HEK293 (cell line): Measurements from ENCODE around the gene CDKN3.

Experiments used
- CTCF ChIA-PET: fragments of 350-600 bp; formaldehyde crosslinking; extraction: SDS; loops from one replicate; lab custom pipeline; 2021; ENCODE audit warnings: antibody characterized with exemption; lab: Yijun Ruan, JAX
- POLR2A ChIA-PET: fragments of 300-600 bp; formaldehyde crosslinking; extraction: SDS; loops from one replicate; lab custom pipeline; 2020; ENCODE audit warnings: antibody characterized with exemption, inconsistent platforms; lab: Yijun Ruan, JAX
- H3K27ac ChIP-seq: fragments of 200-500 bp; sonication (Bioruptor generic); 2 replicates; pipeline ENCODE4 v1.5.1; 2014; ENCODE audit warnings: low read depth, low read length, control low read depth, inconsistent platforms; ENCODE audit errors: extremely low read depth
- H3K36me3 ChIP-seq, 2 experiments: fragments of 200-500 bp in 1 of 2; sonication (Bioruptor generic) in 1 of 2; 1 replicate in 1 of 2; 2 replicates in 1 of 2; pipeline ENCODE4 v1.5.1; 2014 to 2017; ENCODE audit warnings: inconsistent platforms in 2 of 2, low read length in 2 of 2; ENCODE audit not compliant: control insufficient read depth in 2 of 2, insufficient read depth in 1 of 2
- H3K4me1 ChIP-seq: fragments of 200-500 bp; sonication (Bioruptor generic); 2 replicates; pipeline ENCODE4 v1.5.1; 2014; ENCODE audit warnings: mild to moderate bottlenecking, low read length, inconsistent platforms; ENCODE audit not compliant: control insufficient read depth, insufficient read depth
- H3K4me3 ChIP-seq: 2 replicates; pipeline ENCODE4 v1.5.1; 2011; ENCODE audit warnings: low read depth, mild to moderate bottlenecking, control low read depth, low read length, moderate library complexity
- H3K9me3 ChIP-seq: fragments of 200-500 bp; sonication (Bioruptor generic); 2 replicates; pipeline ENCODE4 v1.5.1; 2014; ENCODE audit warnings: low read depth, low read length, inconsistent platforms; ENCODE audit not compliant: control insufficient read depth, insufficient read depth
- EGR2 ChIP-seq: fragments of 450-650 bp; formaldehyde crosslinking; IDR thresholded peaks from 2 replicates; pipeline ENCODE4 v1.5.1; 2016; ENCODE audit warnings: low read depth, missing biosample characterization, missing genetic modification characterization
- SETDB1 ChIP-seq: IDR thresholded peaks from one replicate; pipeline ENCODE4 v1.6.1; 2017; ENCODE audit warnings: mild to moderate bottlenecking, low read length, moderate library complexity, mixed read lengths; ENCODE audit not compliant: insufficient read length
- ZBTB8A ChIP-seq: fragments of 450-650 bp; formaldehyde crosslinking; IDR thresholded peaks from 2 replicates; pipeline ENCODE4 v1.5.1; 2016; ENCODE audit warnings: missing biosample characterization, missing genetic modification characterization
- ZIC2 ChIP-seq: fragments of 450-650 bp; formaldehyde crosslinking; IDR thresholded peaks from 2 replicates; pipeline ENCODE4 v1.5.1; 2016; ENCODE audit warnings: missing biosample characterization, missing genetic modification characterization
- ZNF184 ChIP-seq: fragments of 450-650 bp; IDR thresholded peaks from 2 replicates; pipeline ENCODE4 v1.5.1; 2018; ENCODE audit warnings: missing biosample characterization, mild to moderate bottlenecking, missing genetic modification characterization
- ZNF19 ChIP-seq: fragments of 450-650 bp; formaldehyde crosslinking; IDR thresholded peaks from 2 replicates; pipeline ENCODE4; 2016; ENCODE audit warnings: missing biosample characterization, missing genetic modification characterization, low read depth
- ZNF354C ChIP-seq: fragments of 450-650 bp; formaldehyde crosslinking; IDR thresholded peaks from 2 replicates; pipeline ENCODE4 v1.5.1; 2016; ENCODE audit warnings: missing biosample characterization, missing genetic modification characterization, low read depth, borderline replicate concordance
- ZNF585B ChIP-seq: fragments of 450-650 bp; formaldehyde crosslinking; IDR thresholded peaks from 2 replicates; pipeline ENCODE4 v1.5.1; 2016; ENCODE audit warnings: missing biosample characterization, missing genetic modification characterization
- ZNF707 ChIP-seq: fragments of 450-650 bp; formaldehyde crosslinking; IDR thresholded peaks from 2 replicates; pipeline ENCODE4 v1.5.1; 2016; ENCODE audit warnings: missing biosample characterization, missing genetic modification characterization
- ZSCAN30 ChIP-seq: fragments of 450-650 bp; IDR thresholded peaks from 2 replicates; pipeline ENCODE4 v1.5.1; 2018; ENCODE audit warnings: missing biosample characterization, mild to moderate bottlenecking, missing genetic modification characterization, moderate library complexity

Gene CDKN3

GRCh38 chr14:54467280-54467679, 70.5 kb downstream of the CDKN3 start:
- H3K9me3 ChIP-seq = no peaks in the 10 kb centered on the region
- ChIA-PET POLR2A (no interaction called here), CTCF (no interaction called here)
- no peak overlapping the region for H3K27ac ChIP-seq
- TF ChIP-seq ZNF19 (tag by site-specific recombination) (no peak), ZNF354C (tag by site-specific recombination) (no peak), ZNF585B (tag by site-specific recombination) (no peak), ZBTB8A (tag by site-specific recombination) (no peak), ZIC2 (tag by site-specific recombination) (no peak), SETDB1 (peak; percentile 32), EGR2 (no peak), ZNF707 (tag by site-specific recombination) (peak; percentile 89), ZNF184 (tag by site-specific recombination) (no peak), ZSCAN30 (tag by site-specific recombination) (no peak)
- H3K36me3 ChIP-seq = no peaks in the 10 kb centered on the region
- peaks cover 1% of the 10 kb centered on the region; the same call in 1 of the 2 replicates for H3K4me1 ChIP-seq
- H3K4me3 ChIP-seq = no peak overlapping the region
